ENCODE measurements around the gene TSPAN9.

Gene TSPAN9

GRCh38 chr12:3195337-3195736 is 118.2 kb downstream of the TSPAN9 start:
- no peak for DNase-seq

- no peak for DNase-seq
Measured at GRCh38 chr12:3195859-3196483, 118.8 kb downstream of the TSPAN9 start.

GRCh38 chr12:3196488-3196887 is 119.3 kb downstream of the TSPAN9 start:
- DNase-seq: no peak

- no peak for DNase-seq
Measured at GRCh38 chr12:3197131-3197818, 120.1 kb downstream of the TSPAN9 start.

GRCh38 chr12:3199551-3200031 is 122.4 kb downstream of the TSPAN9 start:
- DNase-seq: no peak

GRCh38 chr12:3200032-3200617 is 122.9 kb downstream of the TSPAN9 start:
- DNase-seq: peak; percentile 76

- DNase-seq: no peak
Measured at GRCh38 chr12:3200814-3201233, 123.6 kb downstream of the TSPAN9 start.

GRCh38 chr12:3201339-3202051 is 124.3 kb downstream of the TSPAN9 start:
- no peak for DNase-seq

- no peak for DNase-seq
Measured at GRCh38 chr12:3202096-3202495, 124.9 kb downstream of the TSPAN9 start.

GRCh38 chr12:3202734-3203446 is 125.7 kb downstream of the TSPAN9 start:
- peak; percentile 49 for DNase-seq

GRCh38 chr12:3203713-3204112 is 126.5 kb downstream of the TSPAN9 start:
- DNase-seq: peak; percentile 39

- DNase-seq: peak; percentile 95
Measured at GRCh38 chr12:3204143-3204542, 127.0 kb downstream of the TSPAN9 start.

GRCh38 chr12:3204730-3205531 is 127.8 kb downstream of the TSPAN9 start:
- no peak for DNase-seq

GRCh38 chr12:3205742-3206519 is 128.8 kb downstream of the TSPAN9 start:
- no peak for DNase-seq

- DNase-seq: no peak
Measured at GRCh38 chr12:3206536-3207072, 129.4 kb downstream of the TSPAN9 start.

GRCh38 chr12:3207175-3207574 is 130.0 kb downstream of the TSPAN9 start:
- no peak for DNase-seq

- DNase-seq: no peak
Measured at GRCh38 chr12:3207858-3208257, 130.7 kb downstream of the TSPAN9 start.

- no peak for DNase-seq
Measured at GRCh38 chr12:3213188-3213587, 136.0 kb downstream of the TSPAN9 start.

GRCh38 chr12:3213768-3214167 is 136.6 kb downstream of the TSPAN9 start:
- no peak for DNase-seq

GRCh38 chr12:3214526-3215365 is 137.6 kb downstream of the TSPAN9 start:
- peak; percentile 81 for DNase-seq

All from NCI-H510A treated with DMSO at 0.1 percent for 48 hours (cell line).